Measurements from ENCODE around the gene AMPD2.

- TF ChIP-seq POLR2A (IDR thresholded peaks at IDR 0.05) (no peak), CTCF (IDR thresholded peaks at IDR 0.05) (no peak)
Measured at GRCh38 chr1:109589679-109590078, 30.0 kb upstream of the AMPD2 start.

All from testis (tissue), 2 donors.